ENCODE results near the gene TM4SF4. TPM values are rescaled to one million over a fixed set of nuclear protein-coding genes. Genes with fewer than 3 reads are reported as not detected.

Gene TM4SF4
- total RNA-seq, 1 donor from 2014 or later = not detected

DNA sequence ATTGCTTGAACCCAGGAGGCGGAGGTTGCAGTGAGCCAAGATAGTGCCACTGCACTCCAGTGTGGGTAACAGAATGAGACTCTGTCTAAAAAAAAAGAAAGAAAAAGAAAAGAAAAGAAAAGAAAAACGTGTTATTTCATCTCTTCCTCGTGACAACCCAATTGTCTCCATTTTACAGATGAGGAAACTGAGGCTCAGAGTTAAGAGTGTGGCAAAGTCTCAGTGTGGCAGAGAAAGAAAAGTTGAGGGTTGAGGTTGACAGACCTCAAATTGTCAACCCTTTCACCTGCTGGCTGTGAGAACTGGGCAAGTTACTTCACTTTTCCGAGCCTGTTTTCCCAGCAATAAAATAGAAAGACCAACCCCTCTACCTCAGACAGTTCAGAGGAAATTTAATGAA is 59.6 kb downstream of the TM4SF4 start:
- TF ChIP-seq, protein P1, sequence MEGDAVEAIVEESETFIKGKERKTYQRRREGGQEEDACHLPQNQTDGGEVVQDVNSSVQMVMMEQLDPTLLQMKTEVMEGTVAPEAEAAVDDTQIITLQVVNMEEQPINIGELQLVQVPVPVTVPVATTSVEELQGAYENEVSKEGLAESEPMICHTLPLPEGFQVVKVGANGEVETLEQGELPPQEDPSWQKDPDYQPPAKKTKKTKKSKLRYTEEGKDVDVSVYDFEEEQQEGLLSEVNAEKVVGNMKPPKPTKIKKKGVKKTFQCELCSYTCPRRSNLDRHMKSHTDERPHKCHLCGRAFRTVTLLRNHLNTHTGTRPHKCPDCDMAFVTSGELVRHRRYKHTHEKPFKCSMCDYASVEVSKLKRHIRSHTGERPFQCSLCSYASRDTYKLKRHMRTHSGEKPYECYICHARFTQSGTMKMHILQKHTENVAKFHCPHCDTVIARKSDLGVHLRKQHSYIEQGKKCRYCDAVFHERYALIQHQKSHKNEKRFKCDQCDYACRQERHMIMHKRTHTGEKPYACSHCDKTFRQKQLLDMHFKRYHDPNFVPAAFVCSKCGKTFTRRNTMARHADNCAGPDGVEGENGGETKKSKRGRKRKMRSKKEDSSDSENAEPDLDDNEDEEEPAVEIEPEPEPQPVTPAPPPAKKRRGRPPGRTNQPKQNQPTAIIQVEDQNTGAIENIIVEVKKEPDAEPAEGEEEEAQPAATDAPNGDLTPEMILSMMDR (IDR thresholded peaks at IDR 0.05) = no peak
- no peak for TF ChIP-seq EZH2phosphoT487 (IDR thresholded peaks at IDR 0.05)
- no peak for TF ChIP-seq EZH2 (IDR thresholded peaks at IDR 0.05)
- Histone ChIP-seq H3K9me3 (ENCODE audit: low read depth) (no peaks in the 10 kb centered on the region), H3F3A (ENCODE audit: low read depth) (peaks cover 16% of the 10 kb centered on the region), H3K4me3 (no peak overlapping the region), H2AFZ (replicated peaks) (no peak overlapping the region), H3K27me3 (no peaks in the 10 kb centered on the region), H4K20me1 (ENCODE audit: low read depth) (no peaks in the 10 kb centered on the region), H3K9ac (no peak overlapping the region), H3K4me2 (no peak overlapping the region), H3K27ac (no peak overlapping the region), H3K79me2 (ENCODE audit: low read depth) (no peaks in the 10 kb centered on the region), H3K36me3 (no peaks in the 10 kb centered on the region), H3K4me1 (peaks cover 28% of the 10 kb centered on the region)
- Mint-ChIP-seq H3K36me3 (no peaks in the 10 kb centered on the region), H3K4me1 (peaks cover 63% of the 10 kb centered on the region), H3K27ac (no peak overlapping the region), H3K9me3 (no peaks in the 10 kb centered on the region), H3K4me3 (no peak overlapping the region), H3K27me3 (ENCODE audit: insufficient read depth, low read depth) (no peaks in the 10 kb centered on the region)
- no peak for DNase-seq (ENCODE audit: low spot score)

DNA sequence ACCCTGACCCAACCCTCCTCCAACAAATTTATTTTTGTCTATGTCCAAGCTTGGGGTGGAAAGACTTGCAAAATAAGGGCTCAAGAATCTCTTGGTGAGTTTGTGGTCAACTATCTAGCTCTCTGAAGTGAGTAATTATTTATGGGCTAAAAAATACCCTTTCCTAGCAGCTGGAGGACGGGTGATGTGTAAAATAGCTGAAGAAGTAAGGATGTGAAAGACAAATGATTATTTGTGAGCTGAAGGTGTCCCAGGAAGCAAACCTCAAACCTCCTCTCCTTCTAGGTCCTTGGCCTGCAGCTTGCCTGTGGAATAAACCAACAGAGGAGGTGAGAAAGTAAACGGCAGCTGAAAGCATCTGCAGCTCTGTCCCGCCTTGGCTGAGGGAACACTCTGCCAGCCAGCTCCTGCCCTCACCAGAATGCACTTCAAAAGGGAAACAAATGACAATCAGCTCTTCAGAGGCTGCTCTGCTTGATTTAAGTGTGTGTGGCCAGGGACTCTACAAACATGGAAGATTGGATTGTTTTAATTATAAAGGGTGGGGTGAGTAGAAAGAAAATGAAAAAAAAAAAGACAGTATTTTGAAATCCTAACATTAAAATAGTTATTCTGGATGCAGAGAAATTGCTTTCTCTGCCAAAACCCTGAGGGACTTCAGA is 60.3 kb downstream of the TM4SF4 start:
- Mint-ChIP-seq H3K36me3 (no peaks in the 10 kb centered on the region), H3K4me1 (peaks cover 70% of the 10 kb centered on the region), H3K9me3 (no peaks in the 10 kb centered on the region), H3K27ac (no peak overlapping the region), H3K4me3 (no peak overlapping the region), H3K27me3 (ENCODE audit: insufficient read depth, low read depth) (no peaks in the 10 kb centered on the region)
- no peak for DNase-seq (ENCODE audit: low spot score)
- H3K79me2 ChIP-seq (ENCODE audit: low read depth) = no peaks in the 10 kb centered on the region
- H3K27ac ChIP-seq = no peak overlapping the region
- H3K36me3 ChIP-seq = no peaks in the 10 kb centered on the region
- no peak overlapping the region for H2AFZ ChIP-seq (replicated peaks)
- no peaks in the 10 kb centered on the region for H4K20me1 ChIP-seq (ENCODE audit: low read depth)
- peaks cover 28% of the 10 kb centered on the region for H3K4me1 ChIP-seq
- H3K27me3 ChIP-seq = no peaks in the 10 kb centered on the region
- TF ChIP-seq, protein P1 (IDR thresholded peaks at IDR 0.05) = no peak
- TF ChIP-seq EZH2 (IDR thresholded peaks at IDR 0.05) (no peak), EZH2phosphoT487 (IDR thresholded peaks at IDR 0.05) (no peak)
- peaks cover 16% of the 10 kb centered on the region for H3F3A ChIP-seq (ENCODE audit: low read depth)
- no peak overlapping the region for H3K4me3 ChIP-seq
- H3K9ac ChIP-seq = no peak overlapping the region
- H3K4me2 ChIP-seq = peak overlapping the region; percentile 12
- no peaks in the 10 kb centered on the region for H3K9me3 ChIP-seq (ENCODE audit: low read depth)

DNA sequence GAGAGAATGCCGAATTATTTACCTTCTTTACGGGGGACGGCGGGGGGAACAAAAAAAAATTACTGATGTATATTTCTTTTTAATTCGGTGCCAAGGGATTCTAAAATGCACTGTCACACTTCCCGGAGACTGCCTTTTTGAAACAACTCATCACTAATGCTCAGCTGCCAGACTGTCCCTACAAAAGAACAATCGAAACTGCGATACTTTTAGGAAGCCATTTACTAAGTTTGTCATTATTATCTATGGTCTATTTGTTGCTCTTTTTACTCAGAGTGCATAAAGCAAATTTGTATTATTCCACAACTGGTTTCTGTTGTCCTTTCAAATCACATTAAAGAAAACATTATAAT is 60.8 kb downstream of the TM4SF4 start:
- Histone ChIP-seq H3K79me2 (ENCODE audit: low read depth) (no peaks in the 10 kb centered on the region), H3K9me3 (ENCODE audit: low read depth) (no peaks in the 10 kb centered on the region), H3K4me3 (no peak overlapping the region), H4K20me1 (ENCODE audit: low read depth) (no peaks in the 10 kb centered on the region), H3K4me2 (peak overlapping the region; percentile 12), H3K9ac (no peak overlapping the region), H2AFZ (replicated peaks) (no peak overlapping the region), H3K27me3 (no peaks in the 10 kb centered on the region), H3K4me1 (peaks cover 28% of the 10 kb centered on the region), H3F3A (ENCODE audit: low read depth) (peaks cover 16% of the 10 kb centered on the region), H3K27ac (no peak overlapping the region), H3K36me3 (no peaks in the 10 kb centered on the region)
- Mint-ChIP-seq H3K36me3 (no peaks in the 10 kb centered on the region), H3K4me3 (no peak overlapping the region), H3K4me1 (peaks cover 75% of the 10 kb centered on the region), H3K27me3 (ENCODE audit: insufficient read depth, low read depth) (no peaks in the 10 kb centered on the region), H3K27ac (peak overlapping the region; percentile 29), H3K9me3 (no peaks in the 10 kb centered on the region)
- DNase-seq (ENCODE audit: low spot score) = no peak
- TF ChIP-seq EZH2phosphoT487 (IDR thresholded peaks at IDR 0.05) (no peak), EZH2 (IDR thresholded peaks at IDR 0.05) (no peak)
- TF ChIP-seq, protein P1 (IDR thresholded peaks at IDR 0.05) = no peak
